Ovary (tissue), 9 donors: Measurements from ENCODE around the gene LDLRAD4. TPM values are rescaled to one million over a fixed set of nuclear protein-coding genes. Genes with fewer than 3 reads are reported as not detected.

Experiments
- DNase-seq, 5 donors: peaks; one replicate each; pipeline ENCODE4 v3.0.0-alpha.2; 2019 to 2020
- H3K27ac ChIP-seq, 2 donors: fragments of 200-600 bp; one replicate each; pipeline versions ENCODE4 v1.5.1 to v1.8.0; 2019 to 2022
- H3K27me3 ChIP-seq: fragments of 200-600 bp; one replicate; pipeline ENCODE4 v1.8.0; 2022
- H3K36me3 ChIP-seq: fragments of 200-600 bp; sonication (generic); one replicate; pipeline ENCODE4 v1.5.1; 2019
- H3K4me1 ChIP-seq: one replicate; pipeline ENCODE4 v1.8.1; 2013; ENCODE audit warnings: mild to moderate bottlenecking, moderate library complexity; ENCODE audit not compliant: insufficient read depth
- H3K4me3 ChIP-seq: fragments of 200-600 bp; sonication (generic); one replicate; pipeline ENCODE4 v1.5.1; 2017
- H3K9me3 ChIP-seq, 2 donors: fragments of 200-600 bp in 1 of 2; sonication (generic) in 1 of 2; one replicate each; pipeline versions ENCODE4 v1.5.1 to v1.8.1; 2013 to 2019; ENCODE audit warnings: mild to moderate bottlenecking in 1 of 2, moderate library complexity in 1 of 2
- EP300 ChIP-seq: sonication (generic); formaldehyde crosslinking; IDR thresholded peaks from one replicate; pipeline ENCODE4 v1.6.1; 2017; ENCODE audit warnings: antibody characterized with exemption
- POLR2A ChIP-seq: fragments of 450-650 bp; IDR thresholded peaks from one replicate; pipeline ENCODE4 v1.6.1; 2017; ENCODE audit warnings: antibody characterized with exemption, mild to moderate bottlenecking, moderate library complexity
- WGBS, 3 donors: extraction: QIAGEN DNeasy Blood & Tissue Kit in 1 of 3; methylation state at CpG; one replicate each; pipeline versions ENCODE4 v1.1.5 to v1.1.7; 2013 to 2017; 5-methylcytosine and 5-hydroxymethylcytosine counted together
- intact Hi-C, 4 donors: fragments of 100-400 bp; cut with DNase I; formaldehyde crosslinking; loops; one replicate each; pipeline versions ENCODE4 v1.11.0 to v1.15.1; 2022 to 2023
- polyA plus RNA-seq, 2 donors: library from polyadenylated mRNA; stranded (reverse); fragments of 200-250 nt in 1 of 2; fragments of 350-450 nt in 1 of 2; fragmentation: Illumina TruSeq in 1 of 2; extraction: RNeasy Lipid Tissue Mini Kit (QIAGEN cat#74804) in 1 of 2; gene quantifications; one replicate each; pipeline ENCODE4 v1.2.3, GENCODE V29; 2013 to 2014
- total RNA-seq, 7 donors: library from RNA; depleted of rRNA in 2 of 7; stranded (reverse); fragments of >200 nt in 2 of 7; fragmentation: NEBNext Ultra II Directional in 3 of 7; extraction: Animal tissue kit (Norgen Biotek cat#: 25700) in 3 of 7; gene quantifications; one replicate each; pipeline versions ENCODE4 v1.1.0 to v1.2.4, GENCODE V29; 2016 to 2023
- TF ChIP-seq, protein P1 (sequence below), 3 donors: fragments of 450-650 bp in 2 of 3; fragments of 200-600 bp in 1 of 3; IDR thresholded peaks; one replicate each; pipeline versions ENCODE4 v1.5.1 to v1.8.0; 2016 to 2022; ENCODE audit warnings: antibody characterized with exemption in 3 of 3, mild to moderate bottlenecking in 1 of 3
- donor health status: DM: no; HTN: no; CAD: no; lungs with moderate emphysema.
- donor health status: DM: no; HTN: no; CAD: no.
- donor health status: Bipolar disorder and iron deficiency.
- donor health status: DM: yes; HTN: yes; CAD: no.
- donor health status: DM: no; HTN: no; CAD: no.
- donor health status: DM: yes; HTN: yes; CAD: no.

The LDLRAD4 gene
- total and polyA plus RNA-seq, 9 donors: 2.3 to 31.6 (median 8.3) TPM

DNA sequence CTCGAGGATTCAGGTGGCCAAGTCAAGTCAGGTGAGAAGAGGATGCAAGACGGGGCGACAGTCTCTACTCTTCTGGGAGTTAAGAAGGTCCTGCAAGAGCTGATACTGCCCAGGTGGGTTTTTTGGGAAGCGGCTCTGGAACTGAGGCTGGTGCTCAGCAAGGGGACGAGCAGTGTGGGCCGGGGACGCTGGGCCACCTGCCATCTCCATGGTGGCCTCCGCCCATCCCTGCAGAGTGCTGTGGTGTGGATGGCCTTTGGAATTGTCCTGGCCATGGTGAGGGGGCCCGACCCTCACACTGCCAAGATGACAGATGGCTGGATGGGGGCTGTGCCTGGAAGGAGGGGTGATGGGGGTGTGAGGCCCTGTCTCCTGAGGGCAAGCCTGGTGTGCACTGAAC, 34.2 kb upstream of the LDLRAD4 start:
- no peak for DNase-seq
- Histone ChIP-seq H3K4me3 (no peak overlapping the region), H3K4me1 (peaks cover 3% of the 10 kb centered on the region), H3K36me3 (no peaks in the 10 kb centered on the region), H3K27ac (no peak overlapping the region), H3K27me3 (no peaks in the 10 kb centered on the region), H3K9me3 (no peaks in the 10 kb centered on the region)
- intact Hi-C loops: no loop called here
- TF ChIP-seq EP300: no peak
- no peak for TF ChIP-seq POLR2A
- TF ChIP-seq, protein P1, sequence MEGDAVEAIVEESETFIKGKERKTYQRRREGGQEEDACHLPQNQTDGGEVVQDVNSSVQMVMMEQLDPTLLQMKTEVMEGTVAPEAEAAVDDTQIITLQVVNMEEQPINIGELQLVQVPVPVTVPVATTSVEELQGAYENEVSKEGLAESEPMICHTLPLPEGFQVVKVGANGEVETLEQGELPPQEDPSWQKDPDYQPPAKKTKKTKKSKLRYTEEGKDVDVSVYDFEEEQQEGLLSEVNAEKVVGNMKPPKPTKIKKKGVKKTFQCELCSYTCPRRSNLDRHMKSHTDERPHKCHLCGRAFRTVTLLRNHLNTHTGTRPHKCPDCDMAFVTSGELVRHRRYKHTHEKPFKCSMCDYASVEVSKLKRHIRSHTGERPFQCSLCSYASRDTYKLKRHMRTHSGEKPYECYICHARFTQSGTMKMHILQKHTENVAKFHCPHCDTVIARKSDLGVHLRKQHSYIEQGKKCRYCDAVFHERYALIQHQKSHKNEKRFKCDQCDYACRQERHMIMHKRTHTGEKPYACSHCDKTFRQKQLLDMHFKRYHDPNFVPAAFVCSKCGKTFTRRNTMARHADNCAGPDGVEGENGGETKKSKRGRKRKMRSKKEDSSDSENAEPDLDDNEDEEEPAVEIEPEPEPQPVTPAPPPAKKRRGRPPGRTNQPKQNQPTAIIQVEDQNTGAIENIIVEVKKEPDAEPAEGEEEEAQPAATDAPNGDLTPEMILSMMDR (IDR thresholded peaks at IDR 0.05): no peak
- WGBS, 3 donors: 90 to 97% (median 96%) methylated on average over 9 of the region's 9 CpGs

DNA sequence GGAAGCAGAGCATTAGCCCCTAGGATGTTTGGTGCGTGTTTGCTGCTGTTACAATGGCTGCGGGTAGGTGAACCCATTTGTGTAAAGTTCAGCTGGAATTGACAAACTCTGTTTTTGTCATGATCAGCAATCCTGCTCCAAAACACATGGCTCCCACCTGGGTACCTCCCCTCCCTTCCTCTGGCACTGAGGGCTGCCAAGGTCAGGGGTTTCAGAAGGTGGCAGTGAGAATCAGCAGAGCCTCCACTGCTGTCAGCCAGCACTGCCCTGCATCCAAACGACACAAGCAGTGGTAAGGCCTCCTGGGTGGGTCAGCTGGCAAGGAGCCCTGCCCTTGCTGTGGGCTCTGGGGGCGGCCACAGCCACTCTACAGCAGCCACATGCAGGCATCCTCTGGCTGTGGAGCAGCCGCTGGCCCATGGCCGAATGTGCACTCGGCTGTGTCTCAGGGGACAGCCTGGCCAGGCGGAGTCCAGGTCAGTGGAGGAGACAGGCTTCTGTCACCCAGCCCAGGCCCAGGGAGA, 32.8 kb upstream of the LDLRAD4 start:
- Histone ChIP-seq H3K36me3 (no peaks in the 10 kb centered on the region), H3K4me1 (peaks cover 3% of the 10 kb centered on the region), H3K27ac (no peak overlapping the region), H3K9me3 (no peaks in the 10 kb centered on the region), H3K4me3 (no peak overlapping the region), H3K27me3 (no peaks in the 10 kb centered on the region)
- intact Hi-C loops: no loop called here
- TF ChIP-seq POLR2A (no peak), EP300 (no peak)
- TF ChIP-seq, protein P1 (IDR thresholded peaks at IDR 0.05): no peak
- DNase-seq: no peak
- 66 to 86% (median 79%) methylated on average over 8 of the region's 8 CpGs for WGBS, 3 donors

DNA sequence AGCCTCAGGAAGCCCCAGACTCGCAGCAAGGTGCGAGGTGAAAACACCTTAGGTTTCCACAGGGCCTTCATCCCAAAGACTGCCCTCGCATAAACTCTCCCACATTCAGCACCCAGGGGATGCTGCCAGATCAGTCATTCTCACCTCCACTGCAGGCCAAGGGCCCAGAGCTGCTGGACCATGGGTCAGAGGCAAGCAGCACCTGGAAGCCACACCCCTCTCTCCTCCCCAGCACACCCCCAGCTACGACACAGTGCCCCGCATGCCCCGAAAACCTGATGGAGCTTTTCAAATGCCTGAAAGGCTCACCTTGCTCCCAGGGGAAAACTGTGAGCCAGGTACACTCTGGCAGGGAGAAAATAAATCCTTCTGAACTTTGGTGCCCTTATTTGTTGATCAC, 31.9 kb upstream of the LDLRAD4 start:
- peaks cover 3% of the 10 kb centered on the region for H3K4me1 ChIP-seq
- intact Hi-C loops: no loop called here
- TF ChIP-seq EP300: no peak
- TF ChIP-seq POLR2A: no peak
- TF ChIP-seq, protein P1 (IDR thresholded peaks at IDR 0.05): no peak
- H3K27me3 ChIP-seq: no peaks in the 10 kb centered on the region
- H3K4me3 ChIP-seq: no peak overlapping the region
- no peak overlapping the region for H3K27ac ChIP-seq
- DNase-seq: no peak
- WGBS, 3 donors: 58 to 76% (median 65%) methylated on average over 6 of the region's 6 CpGs
- no peaks in the 10 kb centered on the region for H3K36me3 ChIP-seq
- no peaks in the 10 kb centered on the region for H3K9me3 ChIP-seq

DNA sequence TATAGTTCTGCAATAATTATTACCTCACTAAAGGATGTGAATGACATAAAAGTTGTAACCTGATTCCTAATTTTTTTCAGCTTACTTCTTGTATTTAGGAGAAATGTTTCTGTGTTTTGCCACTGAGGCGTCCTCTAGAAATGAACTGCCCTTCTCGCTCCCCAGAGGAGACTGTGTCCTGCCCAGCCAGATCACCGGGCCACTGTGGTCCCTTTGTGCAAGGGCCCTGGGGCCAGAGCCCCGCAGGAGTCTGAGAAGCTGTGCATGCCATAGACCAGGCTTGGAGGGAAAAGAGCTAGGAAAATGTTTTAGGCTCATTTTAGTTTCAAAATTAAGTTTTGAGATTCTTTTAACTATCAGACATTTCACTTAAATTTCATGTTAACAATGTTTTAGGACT, 31.1 kb upstream of the LDLRAD4 start:
- Histone ChIP-seq H3K4me3 (no peak overlapping the region), H3K27ac (no peak overlapping the region), H3K4me1 (peaks cover 3% of the 10 kb centered on the region), H3K36me3 (no peaks in the 10 kb centered on the region), H3K9me3 (no peaks in the 10 kb centered on the region), H3K27me3 (no peaks in the 10 kb centered on the region)
- intact Hi-C loops: no loop called here
- TF ChIP-seq, protein P1 (IDR thresholded peaks at IDR 0.05): no peak
- TF ChIP-seq EP300: no peak
- TF ChIP-seq POLR2A: no peak
- DNase-seq: no peak
- 85 to 88% (median 87%) methylated on average over 4 of the region's 4 CpGs for WGBS, 3 donors
